Liver (tissue), 3 donors: ENCODE results near the gene NCAM1.

Experiments
- CTCF ChIP-seq: fragments of 150-350 bp; IDR thresholded peaks from 2 replicates; pipeline ENCODE4 v1.5.1; 2017; ENCODE audit warnings: improper control_type of control experiment, low read depth, low read length; ENCODE audit not compliant: missing input control
- MAX ChIP-seq: IDR thresholded peaks from 2 replicates; pipeline ENCODE4 v1.6.1; 2016; ENCODE audit warnings: antibody characterized with exemption
- RAD21 ChIP-seq, 2 donors: IDR thresholded peaks; 2 replicates each; pipeline ENCODE4 v1.6.1; 2016; ENCODE audit warnings: antibody characterized with exemption in 2 of 2, mild to moderate bottlenecking in 2 of 2
- REST ChIP-seq: IDR thresholded peaks from 2 replicates; pipeline ENCODE4 v1.6.1; 2016; ENCODE audit warnings: antibody characterized with exemption, mild to moderate bottlenecking
- RXRA ChIP-seq, 2 donors: IDR thresholded peaks; 2 replicates each; pipeline ENCODE4 v1.6.1; 2017 to 2018; ENCODE audit warnings: antibody characterized with exemption in 2 of 2, mild to moderate bottlenecking in 1 of 2
- donor health status: healthy.
- donor health status: healthy.

- TF ChIP-seq MAX (no peak), REST (no peak), CTCF (no peak), RXRA (IDR thresholded peaks at IDR 0.05) (no peak), RAD21 (IDR thresholded peaks at IDR 0.05) (no peak)
Measured at GRCh38 chr11:113026778-113027177, 65.6 kb downstream of the NCAM1 start.
